ENCODE results near the gene C2orf15.

- TF ChIP-seq, protein P1, sequence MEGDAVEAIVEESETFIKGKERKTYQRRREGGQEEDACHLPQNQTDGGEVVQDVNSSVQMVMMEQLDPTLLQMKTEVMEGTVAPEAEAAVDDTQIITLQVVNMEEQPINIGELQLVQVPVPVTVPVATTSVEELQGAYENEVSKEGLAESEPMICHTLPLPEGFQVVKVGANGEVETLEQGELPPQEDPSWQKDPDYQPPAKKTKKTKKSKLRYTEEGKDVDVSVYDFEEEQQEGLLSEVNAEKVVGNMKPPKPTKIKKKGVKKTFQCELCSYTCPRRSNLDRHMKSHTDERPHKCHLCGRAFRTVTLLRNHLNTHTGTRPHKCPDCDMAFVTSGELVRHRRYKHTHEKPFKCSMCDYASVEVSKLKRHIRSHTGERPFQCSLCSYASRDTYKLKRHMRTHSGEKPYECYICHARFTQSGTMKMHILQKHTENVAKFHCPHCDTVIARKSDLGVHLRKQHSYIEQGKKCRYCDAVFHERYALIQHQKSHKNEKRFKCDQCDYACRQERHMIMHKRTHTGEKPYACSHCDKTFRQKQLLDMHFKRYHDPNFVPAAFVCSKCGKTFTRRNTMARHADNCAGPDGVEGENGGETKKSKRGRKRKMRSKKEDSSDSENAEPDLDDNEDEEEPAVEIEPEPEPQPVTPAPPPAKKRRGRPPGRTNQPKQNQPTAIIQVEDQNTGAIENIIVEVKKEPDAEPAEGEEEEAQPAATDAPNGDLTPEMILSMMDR (conservative IDR thresholded peaks at IDR 0.05 in 1 of 2, IDR thresholded peaks at IDR 0.05 in 1 of 2; ENCODE audit: low read depth in 1 of 2, low read length in 2 of 2), result no peak
- no peak for TF ChIP-seq EZH2 (IDR thresholded peaks at IDR 0.05; ENCODE audit: low read length, missing control alignments)
Observed at GRCh38 chr2:99112617-99113016, 28.9 kb upstream of the C2orf15 start.
